ENCODE results near the gene CYSLTR2.

GRCh38 chr13:48624016-48624415 lies 29.7 kb upstream of the CYSLTR2 start:
- TF ChIP-seq CTCF (conservative IDR thresholded peaks at IDR 0.05) (no peak), EZH2 (IDR thresholded peaks at IDR 0.05; ENCODE audit: low read depth) (no peak)

Data from PC-9 (cell line).